ENCODE data around the gene RANBP3.
"Not testable (repeated sequence)": the region's sequence is repeated elsewhere in the genome, so short reads cannot be mapped to it uniquely, and the experiment has no call there.

The RANBP3 gene

DNA sequence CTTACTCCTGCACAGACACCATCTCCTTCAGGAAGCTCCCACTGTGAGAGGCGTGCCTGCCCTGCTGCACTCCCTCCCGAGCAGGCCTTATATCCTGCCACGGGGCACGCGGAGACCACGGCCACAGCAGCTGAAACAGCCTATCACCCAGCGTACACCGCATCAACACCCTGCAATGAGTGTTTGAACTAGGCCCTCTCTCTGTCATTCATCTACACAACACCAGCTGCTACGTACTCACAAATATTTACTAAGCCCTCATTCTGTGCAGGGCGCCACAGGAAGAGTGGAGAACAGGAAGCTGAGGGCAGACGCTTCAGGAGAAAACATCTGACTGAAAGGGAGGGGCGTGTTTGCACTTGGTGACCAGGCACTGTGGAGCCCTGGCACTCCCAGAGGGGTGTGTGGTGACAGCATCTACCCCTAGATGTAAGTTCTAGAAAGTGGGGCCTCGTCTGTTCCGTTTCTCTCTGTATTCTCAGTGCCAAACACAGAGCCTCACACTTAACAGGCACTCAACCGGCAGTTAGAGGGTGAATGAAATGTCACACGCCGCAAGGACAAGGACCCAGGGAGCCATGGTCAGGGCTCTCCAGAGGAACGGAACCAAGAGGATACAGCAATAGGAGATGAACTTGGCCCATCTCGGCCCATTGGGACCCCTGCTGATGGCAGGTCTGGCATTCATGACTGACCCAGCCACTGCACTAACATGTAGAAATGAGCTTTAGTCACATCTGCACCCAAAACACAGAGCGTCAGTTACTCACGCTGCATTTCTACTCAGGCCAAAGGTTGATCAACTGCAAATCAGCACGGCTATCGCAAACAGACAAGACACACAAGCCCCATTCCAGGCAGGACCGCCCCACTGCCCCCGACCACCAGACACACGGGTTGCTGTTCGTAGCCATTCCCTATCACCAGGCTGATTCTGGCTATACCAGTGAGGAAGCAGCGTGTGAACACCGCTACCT, 15.7 kb downstream of the RANBP3 start:
- H3K4me3 ChIP-seq (ENCODE audit: low read depth in 1 of 2, low read length in 2 of 2), result peak overlapping the region in 1 of 2 experiments; percentile 25; a peak in 2 of 4 replicates
- DNase-seq (peak; percentile 82), ATAC-seq (ENCODE audit: insufficient read depth, low read depth) (peak; percentile 96)
- no peaks in the 10 kb centered on the region for H3K9me3 ChIP-seq (ENCODE audit: insufficient read depth, low read length, severe bottlenecking)
- H3K36me3 ChIP-seq (ENCODE audit: insufficient read depth, low read length), result peaks cover 50% of the 10 kb centered on the region
- peaks cover 100% of the 10 kb centered on the region for H3K79me2 ChIP-seq (ENCODE audit: insufficient read depth, low read length)
- TF ChIP-seq, protein P1, sequence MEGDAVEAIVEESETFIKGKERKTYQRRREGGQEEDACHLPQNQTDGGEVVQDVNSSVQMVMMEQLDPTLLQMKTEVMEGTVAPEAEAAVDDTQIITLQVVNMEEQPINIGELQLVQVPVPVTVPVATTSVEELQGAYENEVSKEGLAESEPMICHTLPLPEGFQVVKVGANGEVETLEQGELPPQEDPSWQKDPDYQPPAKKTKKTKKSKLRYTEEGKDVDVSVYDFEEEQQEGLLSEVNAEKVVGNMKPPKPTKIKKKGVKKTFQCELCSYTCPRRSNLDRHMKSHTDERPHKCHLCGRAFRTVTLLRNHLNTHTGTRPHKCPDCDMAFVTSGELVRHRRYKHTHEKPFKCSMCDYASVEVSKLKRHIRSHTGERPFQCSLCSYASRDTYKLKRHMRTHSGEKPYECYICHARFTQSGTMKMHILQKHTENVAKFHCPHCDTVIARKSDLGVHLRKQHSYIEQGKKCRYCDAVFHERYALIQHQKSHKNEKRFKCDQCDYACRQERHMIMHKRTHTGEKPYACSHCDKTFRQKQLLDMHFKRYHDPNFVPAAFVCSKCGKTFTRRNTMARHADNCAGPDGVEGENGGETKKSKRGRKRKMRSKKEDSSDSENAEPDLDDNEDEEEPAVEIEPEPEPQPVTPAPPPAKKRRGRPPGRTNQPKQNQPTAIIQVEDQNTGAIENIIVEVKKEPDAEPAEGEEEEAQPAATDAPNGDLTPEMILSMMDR (IDR thresholded peaks at IDR 0.05; ENCODE audit: borderline replicate concordance, extremely low read depth, low read length, poor library complexity, severe bottlenecking), result peak; percentile 21
- no peak for TF ChIP-seq EZH2 (IDR thresholded peaks at IDR 0.05; ENCODE audit: borderline replicate concordance, low read depth, low read length, severe bottlenecking)
- peak overlapping the region; percentile 36 for H3K9ac ChIP-seq (ENCODE audit: low read depth, low read length)
- no peaks in the 10 kb centered on the region for H3K27me3 ChIP-seq (ENCODE audit: insufficient read depth, low read length, poor library complexity)
- peak overlapping the region; percentile 44 for H3K4me2 ChIP-seq (ENCODE audit: insufficient read depth, low read length)
- H2AFZ ChIP-seq (ENCODE audit: low read depth, low read length), result no peak overlapping the region
- H4K20me1 ChIP-seq (ENCODE audit: insufficient read depth, low read length), result peaks cover 98% of the 10 kb centered on the region
- H3K4me1 ChIP-seq (ENCODE audit: insufficient read depth, low read length), result peaks cover 49% of the 10 kb centered on the region
- H3K27ac ChIP-seq (ENCODE audit: low read length), result peak overlapping the region; percentile 70

DNA sequence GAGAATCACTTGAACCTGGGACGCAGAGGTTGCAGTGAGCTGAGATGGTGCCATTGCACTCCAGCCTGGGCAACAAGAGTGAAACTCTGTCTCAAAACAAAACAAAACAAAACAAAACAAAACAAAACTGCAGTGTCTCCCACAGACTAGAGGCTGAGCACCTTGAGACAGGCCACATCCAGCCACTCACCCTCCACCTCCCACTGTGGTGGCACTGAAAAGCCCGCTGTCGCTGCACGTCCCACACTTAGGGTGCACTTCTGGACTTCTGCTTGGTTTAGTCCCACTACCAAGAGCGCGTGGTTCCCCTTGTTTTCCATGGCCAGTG, 16.3 kb downstream of the RANBP3 start:
- H3K4me1 ChIP-seq (ENCODE audit: insufficient read depth, low read length), result peaks cover 48% of the 10 kb centered on the region
- peak overlapping the region in 1 of 2 experiments; percentile 15; a peak in 2 of 4 replicates for H3K4me3 ChIP-seq (ENCODE audit: low read depth in 1 of 2, low read length in 2 of 2)
- not testable (repeated sequence) for H3K9me3 ChIP-seq (ENCODE audit: insufficient read depth, low read length, severe bottlenecking); DNase-seq; H3K27me3 ChIP-seq (ENCODE audit: insufficient read depth, low read length, poor library complexity); ATAC-seq (ENCODE audit: insufficient read depth, low read depth); H2AFZ ChIP-seq (ENCODE audit: low read depth, low read length)
- peak overlapping the region; percentile 70 for H3K27ac ChIP-seq (ENCODE audit: low read length)
- H3K4me2 ChIP-seq (ENCODE audit: insufficient read depth, low read length), result peak overlapping the region; percentile 44
- H3K36me3 ChIP-seq (ENCODE audit: insufficient read depth, low read length), result peaks cover 44% of the 10 kb centered on the region
- peaks cover 98% of the 10 kb centered on the region for H4K20me1 ChIP-seq (ENCODE audit: insufficient read depth, low read length)
- peak overlapping the region; percentile 35; the same call in 1 of the 2 replicates for H3K9ac ChIP-seq (ENCODE audit: low read depth, low read length)
- H3K79me2 ChIP-seq (ENCODE audit: insufficient read depth, low read length), result peaks cover 100% of the 10 kb centered on the region

DNA sequence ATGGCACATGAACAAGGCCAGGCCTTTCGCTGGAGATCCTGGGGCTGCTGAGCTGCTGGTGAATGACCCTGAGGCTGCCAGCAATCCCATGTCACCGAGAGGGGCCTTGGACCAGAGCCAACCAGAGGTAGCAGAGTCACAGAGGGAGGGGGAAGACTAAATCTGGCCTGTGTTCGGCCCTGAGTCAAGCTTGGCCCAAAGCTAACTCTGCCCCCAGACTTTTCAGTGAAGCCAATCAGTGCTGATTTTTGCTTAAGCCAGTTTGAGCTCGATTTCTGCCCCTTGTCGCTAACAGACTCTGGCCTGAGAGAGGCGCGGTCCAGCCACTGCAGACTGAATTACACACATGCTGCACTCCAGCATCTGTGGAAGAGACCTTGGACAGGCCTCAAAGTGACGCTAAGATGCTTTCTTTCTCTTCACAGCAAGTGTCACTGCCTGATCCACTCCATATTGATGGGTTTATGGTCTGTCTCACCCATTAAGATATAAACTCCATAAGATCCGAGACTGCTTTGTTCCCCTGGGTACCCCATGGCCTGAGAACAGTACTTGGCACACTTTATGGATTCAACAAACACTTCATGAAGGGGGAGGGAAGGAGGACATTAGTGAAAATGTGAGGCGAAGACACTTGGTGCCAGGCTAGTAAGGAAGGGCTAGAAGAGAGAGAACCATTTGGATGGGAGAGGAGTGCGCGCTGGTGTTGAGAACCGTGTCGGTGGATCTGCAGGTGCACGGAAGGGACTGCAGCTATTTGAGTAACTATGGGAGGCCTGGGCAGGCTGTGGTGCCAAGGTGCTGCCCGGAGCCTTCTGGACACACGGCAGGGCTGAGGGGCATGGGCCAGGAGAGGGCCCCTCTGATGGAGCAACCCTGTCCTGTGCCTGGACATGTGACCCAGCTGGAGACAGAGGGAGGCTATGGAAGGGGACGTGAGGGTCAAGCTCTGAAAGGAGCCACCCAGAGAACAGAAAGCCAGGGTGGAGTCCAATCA, 17.6 kb downstream of the RANBP3 start:
- Histone ChIP-seq H2AFZ (ENCODE audit: low read depth, low read length) (no peak overlapping the region), H3K9me3 (ENCODE audit: insufficient read depth, low read length, severe bottlenecking) (no peaks in the 10 kb centered on the region), H3K4me1 (ENCODE audit: insufficient read depth, low read length) (peaks cover 44% of the 10 kb centered on the region), H3K27ac (ENCODE audit: low read length) (peak overlapping the region; percentile 43; the same call in 1 of the 2 replicates), H3K27me3 (ENCODE audit: insufficient read depth, low read length, poor library complexity) (no peaks in the 10 kb centered on the region), H4K20me1 (ENCODE audit: insufficient read depth, low read length) (peaks cover 98% of the 10 kb centered on the region), H3K9ac (ENCODE audit: low read depth, low read length) (no peak overlapping the region), H3K36me3 (ENCODE audit: insufficient read depth, low read length) (peaks cover 34% of the 10 kb centered on the region), H3K79me2 (ENCODE audit: insufficient read depth, low read length) (peaks cover 100% of the 10 kb centered on the region), H3K4me2 (ENCODE audit: insufficient read depth, low read length) (no peak overlapping the region), H3K4me3 (ENCODE audit: low read depth in 1 of 2, low read length in 2 of 2) (no peak overlapping the region)
- TF ChIP-seq EZH2 (IDR thresholded peaks at IDR 0.05; ENCODE audit: borderline replicate concordance, low read depth, low read length, severe bottlenecking), result no peak
- TF ChIP-seq, protein P1 (IDR thresholded peaks at IDR 0.05; ENCODE audit: borderline replicate concordance, extremely low read depth, low read length, poor library complexity, severe bottlenecking), result no peak
- no peak for DNase-seq
- ATAC-seq (ENCODE audit: insufficient read depth, low read depth), result no peak
